ENCODE measurements around the gene FYB1. TPM values are rescaled to one million over a fixed set of nuclear protein-coding genes. Genes with fewer than 3 reads are reported as not detected.

The FYB1 gene
- total RNA-seq, 1 experiment from 2014 or later, result not detected

GRCh38 chr5:39198127-39198526 is 21.2 kb downstream of the FYB1 start:
- H3K27me3 ChIP-seq (ENCODE audit: insufficient read depth, low read length), result no peaks in the 10 kb centered on the region
- WGBS (ENCODE audit: extremely low coverage, insufficient read length, low lambda C conversion rate), result no CpG with 5 or more reads among the region's 5 CpGs
- H3K23ac ChIP-seq (ENCODE audit: insufficient read length, low read depth, low read length), result no peak overlapping the region
- H3K14ac ChIP-seq (ENCODE audit: insufficient read depth, low read length), result no peak overlapping the region
- no peak overlapping the region for H3K18ac ChIP-seq (ENCODE audit: insufficient read length, low read depth, low read length)
- H4K91ac ChIP-seq (ENCODE audit: insufficient read length, low read depth, low read length), result no peak overlapping the region
- no peak for DNase-seq
- H2BK120ac ChIP-seq (ENCODE audit: low read depth, low read length, poor library complexity, severe bottlenecking), result no peak overlapping the region
- no peaks in the 10 kb centered on the region for H3K4me1 Mint-ChIP-seq
- no peak overlapping the region for H2BK20ac ChIP-seq (ENCODE audit: low read depth, low read length, poor library complexity, severe bottlenecking)
- H2AFZ ChIP-seq (ENCODE audit: low read length), result no peak overlapping the region
- no peaks in the 10 kb centered on the region for H3K23me2 ChIP-seq (ENCODE audit: insufficient read length, low read depth, low read length, poor library complexity, severe bottlenecking)
- H3K27ac Mint-ChIP-seq, result no peak overlapping the region
- no peak overlapping the region for H3T11ph ChIP-seq (ENCODE audit: low read length)
- H3K4me2 ChIP-seq (ENCODE audit: insufficient read depth, insufficient read length, low read length), result no peak overlapping the region
- no peaks in the 10 kb centered on the region for H3K9me3 ChIP-seq (ENCODE audit: control insufficient read depth, low read depth, low read length)
- H3K9me3 Mint-ChIP-seq, result no peaks in the 10 kb centered on the region
- no peak overlapping the region for H4K5ac ChIP-seq (ENCODE audit: insufficient read length, low read depth, low read length)
- no peak overlapping the region for H3K9ac ChIP-seq (ENCODE audit: extremely low read depth, insufficient read length, low read length)
- H3K36me3 Mint-ChIP-seq (ENCODE audit: insufficient read depth in 1 of 3, low read depth in 3 of 3), result no peaks in the 10 kb centered on the region
- no peak overlapping the region for H3K4me3 Mint-ChIP-seq
- no peaks in the 10 kb centered on the region for H3K79me1 ChIP-seq (ENCODE audit: insufficient read depth, low read depth, low read length, poor library complexity, severe bottlenecking)
- no peak overlapping the region for H2BK15ac ChIP-seq (ENCODE audit: low read depth, low read length)
- no peak overlapping the region for H3K27ac ChIP-seq (ENCODE audit: insufficient read length, low read depth, low read length)
- TF ChIP-seq CTCF (conservative IDR thresholded peaks at IDR 0.05), result no peak
- H4K20me1 ChIP-seq (ENCODE audit: control insufficient read depth, insufficient read depth, insufficient read length), result no peaks in the 10 kb centered on the region
- H3K4ac ChIP-seq (ENCODE audit: low read depth, low read length), result no peak overlapping the region
- H3K4me1 ChIP-seq (ENCODE audit: insufficient read depth, low read length), result no peaks in the 10 kb centered on the region
- H3K27me3 Mint-ChIP-seq (ENCODE audit: low read depth), result no peaks in the 10 kb centered on the region
- no peak overlapping the region for H2AK5ac ChIP-seq (ENCODE audit: insufficient read length, low read length)
- no peak overlapping the region for H4K8ac ChIP-seq (replicated peaks; ENCODE audit: insufficient read length, low read depth, low read length)
- H3K56ac ChIP-seq (ENCODE audit: insufficient read length, low read depth, low read length), result no peak overlapping the region
- no peak overlapping the region for H2BK5ac ChIP-seq (ENCODE audit: insufficient read length, low read length)
- H3K79me2 ChIP-seq (ENCODE audit: insufficient read depth, low read length), result no peaks in the 10 kb centered on the region
- no peak overlapping the region for H2BK12ac ChIP-seq (ENCODE audit: insufficient read length, low read depth, low read length)

All from H9 (cell line).